ENCODE measurements around the gene D2HGDH. TPM values are rescaled to one million over a fixed set of nuclear protein-coding genes. Genes with fewer than 3 reads are reported as not detected.
A peak's percentile ranks its signal among the peaks of the same experiment; 100 is the strongest.

D2HGDH gene
- total and polyA plus RNA-seq, 2 of the 13 experiments (the other 11 are each of a cell fraction or from before 2014, with no cell fraction given), result 19.2 to 20.3 TPM

DNA sequence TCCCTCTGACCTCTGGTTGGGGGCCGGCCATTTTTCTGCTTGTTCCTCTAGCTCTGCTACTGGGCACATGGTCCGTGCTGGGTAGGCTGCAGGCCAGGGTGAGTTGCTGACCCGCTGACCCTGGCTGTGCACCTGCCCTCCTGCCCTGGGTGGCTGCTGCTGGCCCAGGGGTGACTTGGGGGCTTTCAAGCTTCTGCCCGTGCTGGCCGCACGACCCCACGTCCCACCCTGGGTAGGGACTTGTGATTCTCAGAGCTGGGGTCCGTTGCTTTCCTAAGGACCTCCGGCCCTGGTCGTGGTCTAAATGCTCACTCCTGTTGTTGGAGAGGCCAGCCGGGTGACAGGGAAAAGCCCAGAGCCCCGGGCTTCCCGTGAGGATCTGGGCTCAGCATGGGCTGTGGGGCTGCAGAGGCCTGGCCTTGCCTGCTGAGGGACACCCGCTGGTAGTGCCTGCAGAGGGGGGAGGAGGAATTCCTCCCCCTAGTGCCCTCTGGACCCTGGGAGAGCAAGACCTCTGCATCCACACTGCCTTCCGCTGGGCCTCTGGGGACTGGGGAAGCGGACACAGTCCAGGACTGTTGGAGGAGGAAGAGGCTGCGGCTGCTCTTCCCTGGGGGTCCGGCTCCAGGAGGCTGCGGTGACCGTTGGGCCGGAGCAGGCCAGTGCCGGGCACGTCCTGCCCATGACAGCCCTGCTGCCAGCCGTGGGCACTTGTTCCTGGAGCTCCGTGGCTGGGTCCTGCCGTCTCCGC lies 35.9 kb downstream of the D2HGDH start (continued):
- TF ChIP-seq ZFP36 (IDR thresholded peaks at IDR 0.05; ENCODE audit: borderline replicate concordance, low read depth, low read length, partially characterized antibody) (no peak), FOXA3 (CRISPR knock-in tag; IDR thresholded peaks at IDR 0.05) (peak; percentile 83), MEIS2 (CRISPR knock-in tag; IDR thresholded peaks at IDR 0.05) (peak; percentile 88), KDM2A (CRISPR knock-in tag; IDR thresholded peaks at IDR 0.05; ENCODE audit: borderline replicate concordance, low read depth) (peak; percentile 93), GLI4 (CRISPR knock-in tag; IDR thresholded peaks at IDR 0.05; ENCODE audit: borderline replicate concordance) (no peak), HOXA5 (CRISPR knock-in tag; IDR thresholded peaks at IDR 0.05) (peak; percentile 80), ZNF556 (CRISPR knock-in tag; IDR thresholded peaks at IDR 0.05; ENCODE audit: borderline replicate concordance) (peak; percentile 95; the same call in 1 of the 2 replicates), NFKBIZ (CRISPR knock-in tag; IDR thresholded peaks at IDR 0.05) (peak; percentile 90), TBP (CRISPR knock-in tag; IDR thresholded peaks at IDR 0.05) (no peak), ZSCAN22 (CRISPR knock-in tag; IDR thresholded peaks at IDR 0.05) (0 out of 2 replicates have a peak, but pooled peaks have one; percentile 7), ZNF354B (CRISPR knock-in tag; IDR thresholded peaks at IDR 0.05) (no peak), NFATC3 (CRISPR knock-in tag; IDR thresholded peaks at IDR 0.05) (no peak), HMG20A (CRISPR knock-in tag; IDR thresholded peaks at IDR 0.05; ENCODE audit: borderline replicate concordance) (peak; percentile 81), ZNF549 (CRISPR knock-in tag; IDR thresholded peaks at IDR 0.05) (no peak), NFIB (CRISPR knock-in tag; IDR thresholded peaks at IDR 0.05; ENCODE audit: borderline replicate concordance) (no peak), TAF15 (IDR thresholded peaks at IDR 0.05; ENCODE audit: low read depth, low read length, poor library complexity, severe bottlenecking) (no peak), ZNF501 (CRISPR knock-in tag; IDR thresholded peaks at IDR 0.05) (peak; percentile 42), WIZ (CRISPR knock-in tag; IDR thresholded peaks at IDR 0.05) (no peak; the same call in 1 of the 2 replicates), THAP11 (CRISPR knock-in tag; IDR thresholded peaks at IDR 0.05) (peak; percentile 79), MYC (CRISPR knock-in tag; IDR thresholded peaks at IDR 0.05; ENCODE audit: borderline replicate concordance) (peak; percentile 89), GPN1 (CRISPR knock-in tag; IDR thresholded peaks at IDR 0.05; ENCODE audit: borderline replicate concordance) (peak; percentile 13; the same call in 1 of the 2 replicates), TARDBP (CRISPR knock-in tag; IDR thresholded peaks at IDR 0.05) (peak; percentile 97)
- TF ChIP-seq, protein P1, sequence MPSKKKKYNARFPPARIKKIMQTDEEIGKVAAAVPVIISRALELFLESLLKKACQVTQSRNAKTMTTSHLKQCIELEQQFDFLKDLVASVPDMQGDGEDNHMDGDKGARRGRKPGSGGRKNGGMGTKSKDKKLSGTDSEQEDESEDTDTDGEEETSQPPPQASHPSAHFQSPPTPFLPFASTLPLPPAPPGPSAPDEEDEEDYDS (CRISPR knock-in tag; IDR thresholded peaks at IDR 0.05), result peak; percentile 95
- TF ChIP-seq, protein P2, sequence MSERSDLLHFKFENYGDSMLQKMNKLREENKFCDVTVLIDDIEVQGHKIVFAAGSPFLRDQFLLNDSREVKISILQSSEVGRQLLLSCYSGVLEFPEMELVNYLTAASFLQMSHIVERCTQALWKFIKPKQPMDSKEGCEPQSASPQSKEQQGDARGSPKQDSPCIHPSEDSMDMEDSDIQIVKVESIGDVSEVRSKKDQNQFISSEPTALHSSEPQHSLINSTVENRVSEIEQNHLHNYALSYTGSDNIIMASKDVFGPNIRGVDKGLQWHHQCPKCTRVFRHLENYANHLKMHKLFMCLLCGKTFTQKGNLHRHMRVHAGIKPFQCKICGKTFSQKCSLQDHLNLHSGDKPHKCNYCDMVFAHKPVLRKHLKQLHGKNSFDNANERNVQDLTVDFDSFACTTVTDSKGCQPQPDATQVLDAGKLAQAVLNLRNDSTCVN (CRISPR knock-in tag; IDR thresholded peaks at IDR 0.05; ENCODE audit: borderline replicate concordance), result peak; percentile 92
- TF ChIP-seq, protein P3, sequence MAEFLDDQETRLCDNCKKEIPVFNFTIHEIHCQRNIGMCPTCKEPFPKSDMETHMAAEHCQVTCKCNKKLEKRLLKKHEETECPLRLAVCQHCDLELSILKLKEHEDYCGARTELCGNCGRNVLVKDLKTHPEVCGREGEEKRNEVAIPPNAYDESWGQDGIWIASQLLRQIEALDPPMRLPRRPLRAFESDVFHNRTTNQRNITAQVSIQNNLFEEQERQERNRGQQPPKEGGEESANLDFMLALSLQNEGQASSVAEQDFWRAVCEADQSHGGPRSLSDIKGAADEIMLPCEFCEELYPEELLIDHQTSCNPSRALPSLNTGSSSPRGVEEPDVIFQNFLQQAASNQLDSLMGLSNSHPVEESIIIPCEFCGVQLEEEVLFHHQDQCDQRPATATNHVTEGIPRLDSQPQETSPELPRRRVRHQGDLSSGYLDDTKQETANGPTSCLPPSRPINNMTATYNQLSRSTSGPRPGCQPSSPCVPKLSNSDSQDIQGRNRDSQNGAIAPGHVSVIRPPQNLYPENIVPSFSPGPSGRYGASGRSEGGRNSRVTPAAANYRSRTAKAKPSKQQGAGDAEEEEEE (CRISPR knock-in tag; IDR thresholded peaks at IDR 0.05; ENCODE audit: borderline replicate concordance), result no peak; the same call in 1 of the 2 replicates
- TF ChIP-seq, protein P4, sequence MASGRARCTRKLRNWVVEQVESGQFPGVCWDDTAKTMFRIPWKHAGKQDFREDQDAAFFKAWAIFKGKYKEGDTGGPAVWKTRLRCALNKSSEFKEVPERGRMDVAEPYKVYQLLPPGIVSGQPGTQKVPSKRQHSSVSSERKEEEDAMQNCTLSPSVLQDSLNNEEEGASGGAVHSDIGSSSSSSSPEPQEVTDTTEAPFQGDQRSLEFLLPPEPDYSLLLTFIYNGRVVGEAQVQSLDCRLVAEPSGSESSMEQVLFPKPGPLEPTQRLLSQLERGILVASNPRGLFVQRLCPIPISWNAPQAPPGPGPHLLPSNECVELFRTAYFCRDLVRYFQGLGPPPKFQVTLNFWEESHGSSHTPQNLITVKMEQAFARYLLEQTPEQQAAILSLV (CRISPR knock-in tag; IDR thresholded peaks at IDR 0.05; ENCODE audit: borderline replicate concordance), result peak; percentile 50; the same call in 1 of the 2 replicates

Data from HepG2 (cell line).